ENCODE results near the gene C9. TPM values are rescaled to one million over a fixed set of nuclear protein-coding genes. Genes with fewer than 3 reads are reported as not detected.

The C9 gene
- polyA plus RNA-seq, 1 donor from 2014 or later = not detected

- no peaks in the 10 kb centered on the region for H3F3A ChIP-seq (ENCODE audit: insufficient read depth, low read length, poor library complexity, severe bottlenecking)
- H3K4me2 ChIP-seq (ENCODE audit: low read length) = no peak overlapping the region
- no peaks in the 10 kb centered on the region for H4K20me1 ChIP-seq (ENCODE audit: insufficient read depth)
- H3K4me3 ChIP-seq (ENCODE audit: low read length) = no peak overlapping the region
- H3K27me3 ChIP-seq (ENCODE audit: insufficient read depth, low read depth, low read length) = no peaks in the 10 kb centered on the region
- H3K9me3 ChIP-seq (ENCODE audit: low read length) = no peaks in the 10 kb centered on the region
- H3K9me2 ChIP-seq (ENCODE audit: insufficient read depth, low read length) = no peaks in the 10 kb centered on the region
- no peak overlapping the region for H3K9ac ChIP-seq (ENCODE audit: low read length)
- no peaks in the 10 kb centered on the region for H3K36me3 ChIP-seq (ENCODE audit: insufficient read depth, low read length)
- H3K79me2 ChIP-seq (replicated peaks; ENCODE audit: insufficient read depth, low read length) = no peaks in the 10 kb centered on the region
- no peak overlapping the region for H2AFZ ChIP-seq (ENCODE audit: low read depth, low read length)
- TF ChIP-seq EP300 (conservative IDR thresholded peaks at IDR 0.05; ENCODE audit: poor library complexity, severe bottlenecking) = no peak
- TF ChIP-seq CTCF (IDR thresholded peaks at IDR 0.05; ENCODE audit: poor library complexity, severe bottlenecking) = no peak
- no peak for TF ChIP-seq REST (IDR thresholded peaks at IDR 0.05; ENCODE audit: borderline replicate concordance)
- no peak for TF ChIP-seq POLR2AphosphoS5 (IDR thresholded peaks at IDR 0.05)
- no peak for TF ChIP-seq EZH2 (IDR thresholded peaks at IDR 0.05; ENCODE audit: borderline replicate concordance, insufficient read depth, low read length, poor library complexity, severe bottlenecking)
- TF ChIP-seq TAF1 (IDR thresholded peaks at IDR 0.05; ENCODE audit: low read depth) = no peak
- no peak for TF ChIP-seq SMC3 (conservative IDR thresholded peaks at IDR 0.05; ENCODE audit: poor library complexity)
- no peak for TF ChIP-seq RAD21 (conservative IDR thresholded peaks at IDR 0.05)
- TF ChIP-seq MXI1 (conservative IDR thresholded peaks at IDR 0.05; ENCODE audit: poor library complexity, severe bottlenecking) = no peak
- H3K27ac ChIP-seq (ENCODE audit: low read length) = no peak overlapping the region
Measured at GRCh38 chr5:39394946-39395345, 30.7 kb upstream of the C9 start.

- H3K4me2 ChIP-seq (ENCODE audit: low read length) = no peak overlapping the region
- H3K36me3 ChIP-seq (ENCODE audit: insufficient read depth, low read length) = no peaks in the 10 kb centered on the region
- H2AFZ ChIP-seq (ENCODE audit: low read depth, low read length) = no peak overlapping the region
- H3K4me3 ChIP-seq (ENCODE audit: low read length) = no peak overlapping the region
- H3K79me2 ChIP-seq (replicated peaks; ENCODE audit: insufficient read depth, low read length) = no peaks in the 10 kb centered on the region
- no peaks in the 10 kb centered on the region for H4K20me1 ChIP-seq (ENCODE audit: insufficient read depth)
- no peaks in the 10 kb centered on the region for H3K9me2 ChIP-seq (ENCODE audit: insufficient read depth, low read length)
- no peak overlapping the region for H3K27ac ChIP-seq (ENCODE audit: low read length)
- H3K27me3 ChIP-seq (ENCODE audit: insufficient read depth, low read depth, low read length) = no peaks in the 10 kb centered on the region
- TF ChIP-seq TAF1 (IDR thresholded peaks at IDR 0.05; ENCODE audit: low read depth) (no peak), EP300 (conservative IDR thresholded peaks at IDR 0.05; ENCODE audit: poor library complexity, severe bottlenecking) (no peak), REST (IDR thresholded peaks at IDR 0.05; ENCODE audit: borderline replicate concordance) (no peak), POLR2AphosphoS5 (IDR thresholded peaks at IDR 0.05) (no peak), RAD21 (conservative IDR thresholded peaks at IDR 0.05) (no peak), SMC3 (conservative IDR thresholded peaks at IDR 0.05; ENCODE audit: poor library complexity) (no peak), CTCF (IDR thresholded peaks at IDR 0.05; ENCODE audit: poor library complexity, severe bottlenecking) (no peak), MXI1 (conservative IDR thresholded peaks at IDR 0.05; ENCODE audit: poor library complexity, severe bottlenecking) (no peak), EZH2 (IDR thresholded peaks at IDR 0.05; ENCODE audit: borderline replicate concordance, insufficient read depth, low read length, poor library complexity, severe bottlenecking) (no peak)
- no peak overlapping the region for H3K9ac ChIP-seq (ENCODE audit: low read length)
- no peaks in the 10 kb centered on the region for H3F3A ChIP-seq (ENCODE audit: insufficient read depth, low read length, poor library complexity, severe bottlenecking)
- H3K9me3 ChIP-seq (ENCODE audit: low read length) = no peaks in the 10 kb centered on the region
Measured at GRCh38 chr5:39390945-39391344, 26.6 kb upstream of the C9 start.

Data from neural cell (in vitro differentiated cells).